Measurements from ENCODE around the gene EPGN.

DNA sequence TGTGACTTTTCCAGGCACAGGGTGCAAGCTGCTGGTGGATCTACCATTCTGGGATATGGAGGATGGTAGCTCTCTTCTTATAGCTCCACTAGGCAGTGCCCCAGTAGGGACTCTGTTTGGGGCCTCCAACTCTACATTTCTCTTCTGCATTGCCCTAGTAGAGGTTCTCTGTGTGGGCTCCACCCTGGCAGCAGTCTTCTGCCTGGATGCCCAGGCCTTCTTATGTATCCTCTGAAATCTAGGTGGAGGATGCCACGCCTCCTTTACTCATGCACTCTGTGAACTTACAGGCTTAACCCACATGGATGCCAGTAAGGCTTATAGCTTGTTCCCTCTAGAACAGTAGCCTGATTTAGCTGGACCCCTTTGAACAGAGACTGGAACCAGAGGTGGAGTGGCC lies 35.8 kb downstream of the EPGN start:
- TF ChIP-seq POLR2A (IDR thresholded peaks at IDR 0.05) = no peak
- TF ChIP-seq, protein P1, sequence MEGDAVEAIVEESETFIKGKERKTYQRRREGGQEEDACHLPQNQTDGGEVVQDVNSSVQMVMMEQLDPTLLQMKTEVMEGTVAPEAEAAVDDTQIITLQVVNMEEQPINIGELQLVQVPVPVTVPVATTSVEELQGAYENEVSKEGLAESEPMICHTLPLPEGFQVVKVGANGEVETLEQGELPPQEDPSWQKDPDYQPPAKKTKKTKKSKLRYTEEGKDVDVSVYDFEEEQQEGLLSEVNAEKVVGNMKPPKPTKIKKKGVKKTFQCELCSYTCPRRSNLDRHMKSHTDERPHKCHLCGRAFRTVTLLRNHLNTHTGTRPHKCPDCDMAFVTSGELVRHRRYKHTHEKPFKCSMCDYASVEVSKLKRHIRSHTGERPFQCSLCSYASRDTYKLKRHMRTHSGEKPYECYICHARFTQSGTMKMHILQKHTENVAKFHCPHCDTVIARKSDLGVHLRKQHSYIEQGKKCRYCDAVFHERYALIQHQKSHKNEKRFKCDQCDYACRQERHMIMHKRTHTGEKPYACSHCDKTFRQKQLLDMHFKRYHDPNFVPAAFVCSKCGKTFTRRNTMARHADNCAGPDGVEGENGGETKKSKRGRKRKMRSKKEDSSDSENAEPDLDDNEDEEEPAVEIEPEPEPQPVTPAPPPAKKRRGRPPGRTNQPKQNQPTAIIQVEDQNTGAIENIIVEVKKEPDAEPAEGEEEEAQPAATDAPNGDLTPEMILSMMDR (IDR thresholded peaks at IDR 0.05) = no peak

All from stomach (tissue), 4 donors.